ENCODE data around the gene DNAJC24.

The DNAJC24 gene

DNA sequence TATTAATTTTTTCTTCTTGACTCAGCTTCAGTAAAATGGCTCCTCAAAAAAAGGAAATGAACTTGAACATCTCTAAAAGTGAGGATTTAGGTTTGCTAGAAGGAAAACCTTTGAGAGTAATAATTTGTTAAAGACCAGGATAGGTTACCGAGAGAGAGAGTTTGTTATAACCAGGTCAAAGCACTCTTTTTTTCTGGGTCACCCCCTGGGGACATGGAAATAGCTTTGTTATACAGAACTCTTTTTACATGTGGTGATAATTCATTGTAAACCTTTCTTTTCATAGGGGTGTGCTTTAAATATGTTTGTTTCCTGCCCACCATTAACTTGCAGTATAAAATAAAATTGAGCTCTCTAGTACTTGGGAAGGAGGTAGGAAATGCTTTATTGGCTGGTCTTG is 47.7 kb downstream of the DNAJC24 start:
- no peak for FAIRE-seq

DNA sequence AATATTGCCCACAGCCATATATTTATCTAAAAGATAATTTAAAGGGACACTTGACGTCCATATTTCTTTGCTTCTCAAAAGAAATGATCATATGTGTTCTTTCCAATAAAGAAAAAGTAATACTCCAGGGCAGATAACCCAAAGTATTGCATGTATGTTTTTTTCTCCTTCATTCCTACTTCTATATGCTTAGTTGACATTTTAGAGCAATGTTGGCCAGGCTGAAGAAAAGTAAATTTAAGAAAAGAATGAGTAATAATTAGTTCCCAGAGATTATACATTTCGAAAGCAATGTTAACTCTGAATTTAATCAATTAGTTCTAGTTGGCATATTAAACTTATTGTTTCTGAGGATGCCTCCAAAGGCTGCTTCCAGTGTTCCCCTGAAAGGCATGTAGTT is 48.2 kb downstream of the DNAJC24 start:
- no peak for FAIRE-seq

DNA sequence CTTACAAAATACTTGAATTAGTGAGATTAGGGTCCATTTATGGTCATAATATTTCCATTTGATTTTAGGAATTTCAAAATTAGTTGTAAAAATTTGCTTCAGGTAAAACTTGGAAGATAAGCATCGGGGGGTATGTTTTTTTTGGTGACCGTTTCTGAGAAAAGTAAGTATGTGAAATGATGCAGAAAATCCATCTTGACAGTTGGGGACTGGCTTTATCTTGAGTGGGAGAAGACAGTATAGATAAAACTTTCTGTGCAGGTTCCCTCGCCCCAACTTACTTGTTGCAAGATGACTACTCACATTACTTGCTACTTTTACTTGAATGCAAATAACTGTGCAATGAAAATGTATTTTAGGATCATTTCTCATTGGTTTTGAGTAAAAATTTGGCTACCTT is 49.5 kb downstream of the DNAJC24 start:
- FAIRE-seq = no peak

DNA sequence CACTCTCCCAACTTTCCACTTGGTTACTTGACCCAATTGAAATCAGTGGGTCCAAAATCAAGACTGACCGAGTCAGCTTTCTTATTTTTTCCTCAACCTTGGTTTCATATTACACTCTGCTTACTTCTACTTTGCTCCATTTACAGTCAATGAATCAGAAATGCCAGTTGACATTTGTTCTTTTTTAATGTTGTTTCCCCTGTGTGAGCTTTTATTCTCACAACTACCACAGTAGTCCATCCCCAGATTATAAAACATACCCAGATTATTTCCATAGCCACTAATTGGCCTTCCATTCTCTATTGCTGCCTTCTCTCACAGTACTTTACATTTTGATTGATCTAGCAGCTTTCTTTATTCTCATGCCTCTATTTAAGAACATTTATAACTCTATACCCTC is 50.0 kb downstream of the DNAJC24 start:
- no peak for FAIRE-seq

DNA sequence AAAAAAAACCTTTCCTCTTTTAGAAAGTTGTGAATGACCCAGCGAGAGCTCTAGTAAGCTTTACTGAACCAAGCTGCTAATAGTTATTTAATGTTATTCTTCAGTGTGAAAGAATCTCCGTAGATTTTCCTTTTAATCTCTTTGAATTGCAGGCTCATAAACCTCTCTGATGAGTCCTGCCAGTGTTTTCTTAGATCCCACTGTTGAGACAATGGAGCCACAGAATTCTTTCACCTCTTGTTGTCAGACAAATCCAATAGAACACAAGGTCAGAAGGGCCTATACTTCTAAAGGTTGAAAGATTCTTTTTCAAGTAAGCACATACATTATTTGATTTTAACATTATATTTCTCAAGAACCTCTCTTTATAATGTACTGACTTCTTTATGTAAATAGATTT is 52.2 kb downstream of the DNAJC24 start:
- no peak for FAIRE-seq

DNA sequence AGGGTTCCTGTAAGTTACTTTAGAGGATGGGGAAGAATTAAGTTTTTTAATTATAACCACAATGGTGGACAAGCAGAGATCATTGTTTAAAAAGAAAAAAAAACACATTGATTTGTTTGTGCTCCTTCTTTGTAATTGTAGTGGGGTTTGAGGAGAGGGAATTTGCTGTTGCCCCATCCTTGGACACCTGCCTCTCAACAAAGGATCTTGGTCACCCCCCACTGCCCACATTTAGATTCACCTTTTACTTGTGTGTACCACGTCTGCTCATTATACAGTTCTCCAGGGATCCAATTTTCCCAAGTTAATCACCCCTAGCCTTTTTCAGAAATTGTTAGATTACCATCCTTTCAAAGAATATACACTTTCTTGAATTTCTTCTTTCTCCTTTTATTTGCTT is 53.0 kb downstream of the DNAJC24 start:
- FAIRE-seq = no peak

DNA sequence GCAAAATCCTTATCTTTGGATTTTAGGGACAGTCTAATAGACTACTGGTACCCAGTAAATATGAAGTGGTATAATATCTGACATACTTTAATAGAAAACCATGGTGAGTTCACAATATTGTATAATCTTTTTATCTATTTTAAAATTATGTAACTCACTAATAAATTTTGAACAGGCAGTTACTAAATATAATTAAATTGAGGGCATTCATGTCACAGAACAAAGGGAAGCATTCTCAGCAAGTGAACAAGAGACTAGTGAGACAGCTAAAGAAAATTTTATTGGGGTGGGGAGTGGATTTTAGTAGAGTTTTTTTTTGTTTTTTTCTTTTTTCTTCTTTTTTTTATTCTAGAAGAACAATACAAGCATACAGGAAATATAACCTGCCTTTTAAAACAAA is 55.0 kb downstream of the DNAJC24 start:
- no peak for FAIRE-seq

DNA sequence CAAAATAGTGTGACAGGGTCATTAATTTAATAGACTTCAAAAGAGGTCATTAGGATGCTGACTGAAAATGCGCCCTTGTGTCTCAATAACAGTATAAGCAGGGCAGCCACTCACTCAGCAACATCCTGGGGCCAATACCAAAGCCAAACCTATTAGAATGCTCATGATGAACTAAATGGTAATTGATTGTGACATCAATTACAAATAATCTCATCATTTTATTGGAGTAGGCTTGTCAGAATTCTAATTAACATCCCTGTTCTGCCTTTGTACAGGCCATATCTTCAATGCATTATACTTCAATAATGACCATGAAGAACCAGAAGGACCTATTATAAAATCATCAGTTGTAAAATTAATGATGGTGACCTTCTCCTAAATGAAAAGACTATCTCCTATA is 64.2 kb downstream of the DNAJC24 start:
- no peak for FAIRE-seq

DNA sequence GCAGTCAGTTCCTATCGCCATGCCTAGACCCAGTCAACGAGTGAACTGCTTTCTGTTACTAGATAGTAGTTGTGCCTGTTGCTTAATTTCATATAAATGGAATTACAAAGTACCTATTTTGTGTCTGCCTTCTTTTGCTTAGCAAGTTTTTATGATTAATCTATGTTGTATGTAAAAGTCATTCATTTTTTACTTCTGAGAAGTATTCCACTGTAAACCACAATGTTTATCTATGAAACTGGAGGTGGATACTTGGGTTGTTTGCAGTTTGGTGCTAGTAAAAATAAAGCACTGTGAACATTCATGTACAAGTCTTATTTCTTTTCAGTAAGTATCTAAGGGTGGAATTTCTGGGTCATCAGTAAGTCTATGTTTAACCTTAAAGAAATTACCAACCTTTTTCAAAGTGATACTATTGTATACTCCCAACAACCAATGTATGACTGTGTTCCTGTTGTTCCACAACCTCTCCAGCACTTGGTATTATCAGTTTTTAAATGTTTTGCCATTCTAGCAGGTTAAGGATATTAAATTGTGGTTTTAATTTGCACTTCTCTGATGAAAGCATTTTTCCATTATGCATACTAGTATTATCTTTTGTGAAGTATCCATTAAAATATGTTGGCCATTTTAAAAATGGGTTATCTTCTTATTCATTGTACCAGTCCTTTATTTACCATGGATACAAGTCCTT is 68.2 kb downstream of the DNAJC24 start:
- FAIRE-seq = no peak

DNA sequence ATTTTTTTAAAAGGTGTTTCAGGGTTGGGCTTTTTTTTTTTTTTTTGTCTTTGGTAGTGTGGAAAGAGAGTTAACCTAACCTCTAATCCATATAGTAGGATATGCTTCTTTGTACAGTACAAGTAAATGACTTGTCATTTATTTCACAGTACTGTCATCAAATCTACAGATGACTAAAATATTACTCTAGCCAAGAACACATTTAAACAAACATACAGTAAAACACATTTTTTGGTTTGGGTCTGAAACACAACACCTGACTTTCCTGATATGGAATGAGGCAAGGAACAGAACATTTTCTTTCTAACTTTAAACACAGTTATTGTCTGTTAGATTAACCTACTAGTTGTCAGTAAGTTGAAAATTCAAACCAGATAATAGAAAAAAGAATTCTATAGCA is 71.6 kb downstream of the DNAJC24 start:
- FAIRE-seq = no peak

DNA sequence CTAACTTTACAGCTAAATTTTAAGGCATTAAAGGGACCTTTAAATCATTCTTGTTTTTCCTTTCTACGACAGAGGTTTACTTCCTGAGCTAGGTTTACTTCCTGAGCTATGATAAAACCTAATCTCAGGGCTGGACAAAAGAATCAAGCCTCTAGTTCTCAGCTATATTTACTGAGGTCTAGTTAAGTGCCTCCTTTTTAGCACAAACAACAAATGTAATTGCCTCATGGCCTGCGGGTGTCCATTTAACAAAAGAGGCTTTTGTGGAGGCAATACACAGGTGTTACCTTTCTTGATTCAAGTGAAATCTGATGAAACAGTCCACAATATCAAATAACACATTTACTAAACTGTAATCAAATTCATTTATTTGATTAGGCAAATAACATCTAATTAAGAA is 72.4 kb downstream of the DNAJC24 start:
- no peak for FAIRE-seq

DNA sequence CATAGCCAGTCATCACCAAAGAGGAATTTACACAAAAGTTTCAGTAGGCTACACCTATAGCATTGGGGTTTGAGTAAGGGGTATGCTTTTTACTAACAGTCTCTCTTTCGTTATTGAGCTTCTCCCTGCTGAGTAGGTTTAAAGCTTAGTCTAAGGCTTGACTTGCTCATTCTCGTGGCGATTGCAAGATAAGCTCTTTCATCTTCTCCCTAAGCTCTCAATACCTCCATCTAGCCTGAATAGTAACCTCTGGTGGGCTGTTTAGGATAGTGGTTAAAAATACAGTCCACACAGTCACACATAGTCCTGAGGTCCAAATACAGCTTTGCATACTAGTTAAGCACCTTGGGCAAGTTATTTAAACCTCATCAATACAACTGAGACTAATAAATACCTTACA is 74.1 kb downstream of the DNAJC24 start:
- no peak for FAIRE-seq

DNA sequence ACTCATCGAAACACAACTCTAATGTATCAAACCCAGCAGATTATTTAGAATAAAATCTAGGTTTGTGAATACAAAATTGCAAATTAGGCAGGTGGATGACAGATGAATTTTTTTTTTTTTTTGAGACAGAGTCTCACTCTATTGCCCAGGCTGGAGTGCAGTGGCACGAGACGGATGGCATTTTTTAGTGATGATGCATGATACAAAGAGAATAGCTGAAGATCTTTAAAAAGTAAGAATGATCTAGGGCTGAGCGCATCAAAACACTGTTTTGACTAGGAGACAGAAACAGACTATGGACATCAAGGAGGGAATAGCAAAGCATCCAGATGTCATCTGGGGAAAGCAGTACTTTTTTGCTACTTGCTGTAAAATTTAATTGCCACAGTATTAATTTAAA is 76.0 kb downstream of the DNAJC24 start:
- no peak for FAIRE-seq

DNA sequence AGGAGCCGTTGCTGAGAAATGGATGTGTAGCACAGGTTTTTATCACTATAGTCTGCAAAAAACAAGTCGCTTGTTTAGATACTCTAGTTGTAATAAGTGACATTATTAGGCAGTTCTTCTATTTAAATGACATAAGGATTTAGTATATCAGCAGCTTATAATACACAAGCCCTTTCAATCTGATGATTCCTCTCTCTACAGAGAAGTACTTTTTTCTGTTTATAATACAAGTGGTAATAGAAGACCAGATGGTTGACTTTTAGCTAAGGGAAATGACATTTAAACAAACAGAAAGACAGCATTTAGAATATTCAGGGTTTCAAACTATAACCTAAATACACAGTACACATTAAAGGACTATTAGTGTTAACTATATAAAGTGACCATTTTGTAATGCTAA is 79.4 kb downstream of the DNAJC24 start:
- FAIRE-seq = no peak

DNA sequence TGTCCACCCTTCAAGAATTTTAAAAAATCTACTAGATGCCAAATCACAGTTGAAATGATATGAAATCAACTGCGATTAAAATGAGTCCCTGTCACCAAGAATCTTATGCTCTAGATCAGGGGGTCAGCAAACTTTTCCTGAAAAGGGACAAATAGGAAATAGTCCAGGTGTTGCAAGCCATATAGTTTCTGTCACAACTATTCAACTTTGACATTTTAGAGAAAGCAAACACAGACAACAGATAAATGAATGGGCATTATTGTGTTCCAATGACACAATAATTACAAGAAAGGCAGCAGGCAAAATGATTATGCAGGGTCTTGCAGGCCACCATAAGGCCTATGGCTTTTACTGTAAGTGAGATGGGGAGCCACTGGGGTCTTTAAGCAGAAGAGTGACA is 81.2 kb downstream of the DNAJC24 start:
- no peak for FAIRE-seq

DNA sequence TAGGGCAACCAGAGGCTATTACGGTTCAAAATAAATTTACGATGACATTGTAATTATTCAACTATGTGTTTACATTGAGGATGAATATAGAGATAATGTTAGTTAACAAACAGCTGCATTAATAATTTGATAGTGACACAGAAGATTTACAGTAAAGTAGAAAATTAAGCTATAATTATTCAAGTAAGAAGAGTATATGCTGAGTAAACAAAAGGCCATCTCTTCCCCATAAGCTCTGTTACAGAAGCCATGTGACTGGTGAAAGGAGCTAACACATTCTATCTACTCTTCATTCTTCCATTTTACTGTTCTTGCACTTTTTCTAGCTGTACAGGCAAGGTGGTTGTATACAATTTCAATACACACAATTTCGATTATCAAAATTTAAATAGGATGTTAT is 85.5 kb downstream of the DNAJC24 start:
- no peak for FAIRE-seq

DNA sequence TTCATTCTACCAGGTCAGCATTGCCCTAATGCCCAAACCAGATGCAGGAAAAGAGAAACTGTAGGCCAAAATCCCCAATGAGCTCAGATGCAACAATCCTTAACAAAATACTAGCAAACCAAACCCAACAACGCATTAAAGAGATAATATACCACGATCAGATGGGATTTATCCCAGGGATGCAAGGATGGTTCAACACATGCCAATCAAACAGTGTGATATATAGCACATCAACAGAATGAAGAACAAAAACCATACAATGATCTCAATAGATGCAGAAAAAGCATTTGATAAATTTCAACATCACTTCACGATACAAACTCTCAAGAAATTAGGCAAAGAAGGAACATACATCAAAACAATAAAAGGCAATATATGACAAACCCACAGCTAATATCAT is 94.8 kb downstream of the DNAJC24 start:
- FAIRE-seq = no peak

DNA sequence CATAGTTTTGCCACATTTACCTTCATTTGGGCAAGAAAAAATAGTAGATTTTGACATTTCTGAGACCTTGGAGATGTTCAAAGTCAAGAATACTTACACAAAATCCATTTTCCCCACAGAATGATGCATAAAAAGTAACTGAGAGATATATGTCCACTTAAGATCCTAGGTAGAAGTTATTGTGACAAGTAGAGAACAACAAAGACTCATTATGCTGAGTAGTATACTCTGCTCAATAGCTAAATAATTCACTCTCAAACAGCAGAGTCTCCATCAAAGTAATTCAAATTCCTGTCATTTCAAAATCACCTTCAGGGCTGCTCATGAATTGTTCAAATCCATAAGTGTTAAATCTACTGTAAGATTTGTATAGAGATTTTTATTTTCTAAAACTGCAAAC is 104.4 kb downstream of the DNAJC24 start:
- no peak for FAIRE-seq

DNA sequence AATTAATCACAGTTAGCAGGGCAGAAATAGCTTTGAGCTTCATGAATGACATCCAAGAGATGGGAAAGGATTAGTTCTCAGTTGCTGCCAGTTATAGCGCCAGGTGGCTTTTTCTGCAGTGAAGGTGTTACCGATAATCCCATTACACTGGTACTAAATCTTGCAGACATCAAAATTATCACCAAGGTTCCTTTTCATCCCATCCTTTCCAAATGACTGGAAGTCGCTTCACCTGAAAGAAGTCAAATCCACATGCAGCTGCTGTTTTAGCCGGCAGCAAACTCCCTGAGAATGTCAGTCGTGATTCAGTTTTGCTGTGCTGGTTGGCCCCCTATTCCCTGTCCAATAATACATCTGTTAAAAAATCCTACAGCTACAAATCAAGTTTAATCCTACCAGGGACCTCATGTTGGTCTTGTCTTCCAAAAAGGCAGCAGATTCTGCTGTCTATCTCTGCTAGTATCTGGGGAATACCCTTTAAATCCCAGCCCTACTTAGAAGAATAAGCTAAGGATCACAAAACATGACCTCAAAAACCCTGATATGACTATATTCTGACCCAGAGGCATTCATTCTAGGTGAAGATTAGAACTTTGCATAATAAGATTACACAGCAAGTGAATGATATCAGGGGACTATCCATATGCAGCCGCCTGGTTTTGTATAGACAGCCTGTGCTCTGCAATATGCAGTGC is 108.0 kb downstream of the DNAJC24 start:
- no peak for FAIRE-seq

DNA sequence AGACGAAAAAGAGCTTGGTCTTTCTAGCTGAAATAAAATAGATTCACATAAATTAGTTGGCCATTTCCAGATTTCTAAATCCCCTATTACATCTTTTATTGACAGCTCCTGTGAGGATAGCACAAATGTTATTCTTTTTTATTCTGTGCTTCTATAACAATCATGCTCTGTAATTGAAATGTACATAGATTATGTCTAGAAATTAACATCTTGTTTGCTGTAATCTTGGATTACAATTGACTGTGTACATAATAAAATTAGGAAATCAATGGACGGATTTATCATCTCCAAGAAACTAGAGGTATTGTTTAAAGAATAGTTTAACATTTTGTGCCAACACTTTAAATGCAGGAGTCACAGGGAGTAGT is 108.5 kb downstream of the DNAJC24 start:
- no peak for FAIRE-seq

DNA sequence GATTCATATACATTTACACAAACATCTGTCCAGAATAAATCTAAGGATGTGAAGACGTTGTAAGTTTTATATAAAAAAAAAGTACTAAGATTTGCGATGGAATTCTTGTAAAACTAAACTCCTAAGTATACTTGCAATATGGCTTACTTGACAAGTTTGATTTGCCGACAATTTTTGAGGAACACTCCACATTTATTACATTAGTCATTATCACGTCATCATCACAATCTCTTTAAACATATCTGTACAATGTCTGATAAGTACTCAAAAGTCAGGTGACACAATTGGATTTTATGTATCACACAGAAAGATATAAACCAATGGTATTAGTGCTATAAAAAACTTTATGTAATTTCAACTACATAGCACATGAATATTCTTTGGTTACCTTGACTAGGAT is 109.4 kb downstream of the DNAJC24 start:
- FAIRE-seq = no peak

DNA sequence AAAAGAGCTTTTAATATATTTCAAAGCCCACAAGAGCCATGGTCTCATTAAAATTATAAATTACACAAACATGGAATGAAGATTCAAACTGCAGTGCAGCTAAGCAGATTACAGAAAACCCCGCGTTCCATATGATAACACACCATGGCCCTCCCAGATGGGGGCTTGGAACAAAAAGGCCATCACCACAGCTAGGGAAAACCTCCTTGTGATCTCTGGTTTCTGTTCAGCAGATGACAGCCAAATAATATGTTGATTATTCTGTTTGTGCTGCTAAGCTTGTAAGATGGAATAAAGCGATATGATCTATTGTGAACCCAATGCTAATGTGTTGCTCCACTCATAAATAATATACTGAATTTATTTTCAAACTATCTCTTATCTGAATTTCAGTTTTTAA is 111.3 kb downstream of the DNAJC24 start:
- no peak for FAIRE-seq

Measured in G401.6 (cell line).